ENCODE measurements around the gene NBPF4.

NBPF4 gene

DNA sequence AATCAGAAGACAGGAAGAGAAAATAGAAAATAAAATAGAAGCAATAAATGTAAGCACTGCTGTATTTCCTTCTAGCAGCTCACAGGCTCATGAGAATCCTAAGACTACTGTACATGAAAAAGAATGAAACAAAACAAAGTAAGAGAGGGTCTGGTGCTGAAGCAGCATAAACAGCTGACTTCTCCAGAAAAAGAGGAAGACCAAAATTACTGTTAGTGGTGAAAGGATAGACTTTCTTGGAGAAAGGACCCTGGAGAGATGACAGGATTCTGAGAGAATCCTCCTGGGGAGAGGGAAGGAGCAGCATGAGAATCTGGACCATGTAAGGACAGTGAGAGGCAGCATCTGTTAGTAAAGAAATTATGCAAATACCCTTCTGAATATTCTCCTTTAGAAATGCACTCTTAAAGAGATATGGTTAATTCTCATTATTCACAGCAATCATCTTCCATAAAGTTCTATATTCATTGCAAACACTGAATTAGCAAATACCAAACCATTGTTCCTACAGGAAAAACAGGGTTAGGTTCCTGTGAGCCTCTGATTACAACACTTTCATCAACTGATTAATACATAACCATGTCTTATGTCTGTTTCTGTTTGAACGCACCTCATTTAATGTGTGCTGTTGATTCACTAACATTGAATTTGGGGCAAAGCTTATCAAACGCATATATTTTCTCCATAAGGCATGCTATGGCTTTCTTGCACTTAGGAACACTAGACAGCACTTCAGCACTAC, 60.7 kb downstream of the NBPF4 start:
- H3K9ac ChIP-seq (ENCODE audit: low read length): no peak overlapping the region
- H3K4me1 ChIP-seq (ENCODE audit: control insufficient read depth, low read depth, low read length): no peaks in the 10 kb centered on the region
- H3K27ac ChIP-seq (ENCODE audit: low read length): no peak overlapping the region
- H3K36me3 ChIP-seq (ENCODE audit: control insufficient read depth, low read depth, low read length): peaks cover 14% of the 10 kb centered on the region
- no peaks in the 10 kb centered on the region for H3K9me3 ChIP-seq (ENCODE audit: control insufficient read depth, low read depth, low read length)
- no peaks in the 10 kb centered on the region for H3K27me3 ChIP-seq (ENCODE audit: control insufficient read depth, insufficient read depth, low read length)
- H3K4me3 ChIP-seq (ENCODE audit: low read length): no peak overlapping the region

DNA sequence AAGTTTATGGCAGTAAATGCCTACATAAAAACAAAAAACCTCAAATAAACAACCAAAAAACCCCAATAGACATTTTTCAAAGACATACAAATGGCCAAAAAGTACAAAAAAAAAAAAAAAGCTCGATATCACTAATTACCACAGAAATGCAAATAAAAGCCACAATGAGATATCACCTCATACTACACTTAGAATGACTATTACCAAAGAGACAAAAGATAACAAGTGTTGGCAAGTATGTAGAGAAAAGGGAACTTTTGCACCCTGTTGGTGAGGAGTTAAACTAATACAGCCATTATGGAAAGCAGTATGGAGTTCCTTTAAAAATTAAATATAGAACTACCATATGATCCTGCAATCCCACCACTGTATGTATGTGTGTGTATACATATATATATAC, 64.9 kb downstream of the NBPF4 start:
- peaks cover 9% of the 10 kb centered on the region for H3K36me3 ChIP-seq (ENCODE audit: control insufficient read depth, low read depth, low read length)
- H3K9ac ChIP-seq (ENCODE audit: low read length): no peak overlapping the region
- no peaks in the 10 kb centered on the region for H3K4me1 ChIP-seq (ENCODE audit: control insufficient read depth, low read depth, low read length)
- H3K4me3 ChIP-seq (ENCODE audit: low read length): no peak overlapping the region
- H3K27me3 ChIP-seq (ENCODE audit: control insufficient read depth, insufficient read depth, low read length): no peaks in the 10 kb centered on the region
- H3K9me3 ChIP-seq (ENCODE audit: control insufficient read depth, low read depth, low read length): peaks cover 12% of the 10 kb centered on the region
- no peak overlapping the region for H3K27ac ChIP-seq (ENCODE audit: low read length)

Measured in iPS-18a (cell line).